ENCODE measurements around the gene CD274.
A peak's percentile ranks its signal among the peaks of the same experiment; 100 is the strongest.
"Not testable (repeated sequence)": the region's sequence is repeated elsewhere in the genome, so short reads cannot be mapped to it uniquely, and the experiment has no call there.

The CD274 gene

GRCh38 chr9:5466766-5467165 lies 16.4 kb downstream of the CD274 start:
- DNase-seq (ENCODE audit: low read depth in 2 of 2), result no peak
- H3K4me3 ChIP-seq (replicated peaks in 1 of 2; ENCODE audit: low read depth in 2 of 2, low read length in 2 of 2), result no peak overlapping the region
- no peak for TF ChIP-seq CTCF (IDR thresholded peaks at IDR 0.05; ENCODE audit: low read depth, low read length)

GRCh38 chr9:5468850-5469249 lies 18.5 kb downstream of the CD274 start:
- DNase-seq (ENCODE audit: low read depth in 2 of 2), result no peak
- TF ChIP-seq CTCF (IDR thresholded peaks at IDR 0.05; ENCODE audit: low read depth, low read length), result no peak

GRCh38 chr9:5470122-5470521 lies 19.8 kb downstream of the CD274 start:
- no peak overlapping the region for H3K4me3 ChIP-seq (replicated peaks in 1 of 2; ENCODE audit: low read depth in 2 of 2, low read length in 2 of 2)
- DNase-seq (ENCODE audit: low read depth in 2 of 2), result no peak
- TF ChIP-seq CTCF (IDR thresholded peaks at IDR 0.05; ENCODE audit: low read depth, low read length), result no peak

More at GRCh38 chr9:5468850-5469249, 18.5 kb downstream of the CD274 start:
- H3K4me3 ChIP-seq (replicated peaks in 1 of 2; ENCODE audit: low read depth in 2 of 2, low read length in 2 of 2), result no peak overlapping the region

- no peak for DNase-seq (ENCODE audit: low read depth in 2 of 2)
- no peak overlapping the region for H3K4me3 ChIP-seq (replicated peaks in 1 of 2; ENCODE audit: low read depth in 2 of 2, low read length in 2 of 2)
- TF ChIP-seq CTCF (IDR thresholded peaks at IDR 0.05; ENCODE audit: low read depth, low read length), result no peak
Measured at GRCh38 chr9:5470816-5471215, 20.5 kb downstream of the CD274 start.

- not testable (repeated sequence) for DNase-seq (ENCODE audit: low read depth in 2 of 2)
Measured at GRCh38 chr9:5475611-5476010, 25.3 kb downstream of the CD274 start.

GRCh38 chr9:5478206-5478605 lies 27.9 kb downstream of the CD274 start:
- DNase-seq (ENCODE audit: low read depth in 2 of 2), result no peak
- TF ChIP-seq CTCF (IDR thresholded peaks at IDR 0.05; ENCODE audit: low read depth, low read length), result no peak
- no peak overlapping the region for H3K4me3 ChIP-seq (replicated peaks in 1 of 2; ENCODE audit: low read depth in 2 of 2, low read length in 2 of 2)

More at GRCh38 chr9:5475611-5476010, 25.3 kb downstream of the CD274 start:
- H3K4me3 ChIP-seq (replicated peaks in 1 of 2; ENCODE audit: low read depth in 2 of 2, low read length in 2 of 2), result not testable (repeated sequence)

- no peak for TF ChIP-seq CTCF (IDR thresholded peaks at IDR 0.05; ENCODE audit: low read depth, low read length)
- DNase-seq (ENCODE audit: low read depth in 2 of 2), result peak in 1 of 2 donors; percentile 28
- no peak overlapping the region for H3K4me3 ChIP-seq (replicated peaks in 1 of 2; ENCODE audit: low read depth in 2 of 2, low read length in 2 of 2)
Measured at GRCh38 chr9:5479994-5480694, 29.8 kb downstream of the CD274 start.
